K562 (cell line): ENCODE data around the gene JPH3. TPM values are rescaled to one million over a fixed set of nuclear protein-coding genes. Genes with fewer than 3 reads are reported as not detected.

Experiments
- DACH1 ChIP-seq: fragments of 450-650 bp; IDR thresholded peaks from 2 replicates; pipeline ENCODE4 v1.6.1; 2018; ENCODE audit not compliant: partially characterized antibody
- ETV1 ChIP-seq: fragments of 450-650 bp; conservative IDR thresholded peaks from 2 replicates; pipeline ENCODE4 v1.6.1; 2016; ENCODE audit warnings: missing genetic modification characterization, control low read depth, low read depth, missing compliant biosample characterization
- FOXM1 ChIP-seq, 2 experiments: fragments of 450-650 bp in 1 of 2; sonication (generic) in 1 of 2; formaldehyde crosslinking in 1 of 2; IDR thresholded peaks; 2 replicates each; pipeline versions ENCODE4 v1.6.1 to v1.9.0; 2017 to 2022; ENCODE audit warnings: low read depth in 2 of 2, mild to moderate bottlenecking in 2 of 2, missing genetic modification reagents in 1 of 2, moderate library complexity in 1 of 2
- MAFK ChIP-seq: IDR thresholded peaks from 2 replicates; pipeline ENCODE4 v1.6.1; 2011; ENCODE audit warnings: low read length, improper control_type of control experiment
- PKNOX1 ChIP-seq: fragments of 450-650 bp; IDR thresholded peaks from 2 replicates; pipeline ENCODE4 v1.6.1; 2016
- RBM25 ChIP-seq: fragments of 200-400 bp; formaldehyde crosslinking; IDR thresholded peaks from 2 replicates; pipeline ENCODE4 v1.6.1; 2018; ENCODE audit warnings: low read length, low read depth, moderate library complexity; ENCODE audit not compliant: severe bottlenecking
- SMAD3 ChIP-seq: fragments of 450-650 bp; formaldehyde crosslinking; conservative IDR thresholded peaks from 2 replicates; pipeline ENCODE4 v1.4.0; 2020; ENCODE audit warnings: mild to moderate bottlenecking
- TCF7 ChIP-seq: sonication (generic); IDR thresholded peaks from 2 replicates; pipeline ENCODE4 v1.6.1; 2016; ENCODE audit warnings: antibody characterized with exemption, borderline replicate concordance
- ZNF212 ChIP-seq: fragments of 450-650 bp; formaldehyde crosslinking; IDR thresholded peaks from 2 replicates; pipeline ENCODE4 v1.4.0; 2020; ENCODE audit warnings: mild to moderate bottlenecking
- polyA plus RNA-seq, 8 experiments: library from polyadenylated mRNA; depleted of rRNA in 4 of 8; stranded (reverse) in 5 of 8; unstranded in 3 of 8; fragments of >200 nt; fragmentation: Nextera tagmentation in 2 of 8; fragmentation: Illumina TruSeq in 1 of 8; extraction: Ambion mirVana in 2 of 8; extraction: Trizol in 1 of 8; gene quantifications; 2 replicates each; pipeline versions ENCODE4 v1.2.1 to v1.2.3, GENCODE V29; 2011 to 2014; ENCODE audit warnings: inconsistent platforms in 1 of 8, missing spikeins in 1 of 8
- total RNA-seq, 7 experiments: library from RNA; depleted of rRNA in 6 of 7; stranded (reverse); fragments of >200 nt in 6 of 7; fragmentation: Illumina TruSeq in 2 of 7; extraction: Trizol in 2 of 7; gene quantifications; 2 replicates each; pipeline versions ENCODE4 v1.2.1 to v1.2.3, GENCODE V29; 2011 to 2021; ENCODE audit warnings: low replicate concordance in 1 of 7
- TF ChIP-seq, protein P1 (sequence below): IDR thresholded peaks from 2 replicates; pipeline ENCODE4 v1.6.1; 2011; ENCODE audit warnings: borderline replicate concordance, low read depth, mild to moderate bottlenecking, moderate library complexity, low read length; ENCODE audit not compliant: insufficient read depth, poor library complexity, severe bottlenecking
- TF ChIP-seq, protein P2 (sequence below), 3 experiments: IDR thresholded peaks in 2 of 3; conservative IDR thresholded peaks in 1 of 3; 2 replicates each; pipeline ENCODE4 v1.5.1; 2011 to 2012; ENCODE audit warnings: low read length in 3 of 3, mild to moderate bottlenecking in 3 of 3, control low read depth in 2 of 3, improper control_type of control experiment in 1 of 3, inconsistent platforms in 1 of 3, low read depth in 1 of 3, mixed read lengths in 1 of 3, moderate library complexity in 1 of 3; ENCODE audit not compliant: insufficient read depth in 2 of 3
- TF ChIP-seq, protein P3 (sequence below): sonication (generic); formaldehyde crosslinking; IDR thresholded peaks from 2 replicates; pipeline ENCODE4 v1.8.1; 2023; ENCODE audit warnings: mild to moderate bottlenecking, missing genetic modification reagents

The JPH3 gene
- total and polyA plus RNA-seq, 9 of the 15 experiments (the other 6 are each of a cell fraction or from before 2014, with no cell fraction given): 0.01 TPM; not detected in 8

GRCh38 chr16:87702325-87702811 lies 100.1 kb downstream of the JPH3 start (continued):
- no peak for TF ChIP-seq PKNOX1
- no peak for TF ChIP-seq ZNF212 (CRISPR knock-in tag)
- no peak for TF ChIP-seq FOXM1 (IDR thresholded peaks at IDR 0.05; ENCODE audit: low read depth)
- no peak for TF ChIP-seq FOXM1 (CRISPR knock-in tag; IDR thresholded peaks at IDR 0.05; ENCODE audit: low read depth)
- TF ChIP-seq RBM25: no peak
- no peak for TF ChIP-seq DACH1
- TF ChIP-seq SMAD3 (CRISPR knock-in tag): no peak
- TF ChIP-seq, protein P1, sequence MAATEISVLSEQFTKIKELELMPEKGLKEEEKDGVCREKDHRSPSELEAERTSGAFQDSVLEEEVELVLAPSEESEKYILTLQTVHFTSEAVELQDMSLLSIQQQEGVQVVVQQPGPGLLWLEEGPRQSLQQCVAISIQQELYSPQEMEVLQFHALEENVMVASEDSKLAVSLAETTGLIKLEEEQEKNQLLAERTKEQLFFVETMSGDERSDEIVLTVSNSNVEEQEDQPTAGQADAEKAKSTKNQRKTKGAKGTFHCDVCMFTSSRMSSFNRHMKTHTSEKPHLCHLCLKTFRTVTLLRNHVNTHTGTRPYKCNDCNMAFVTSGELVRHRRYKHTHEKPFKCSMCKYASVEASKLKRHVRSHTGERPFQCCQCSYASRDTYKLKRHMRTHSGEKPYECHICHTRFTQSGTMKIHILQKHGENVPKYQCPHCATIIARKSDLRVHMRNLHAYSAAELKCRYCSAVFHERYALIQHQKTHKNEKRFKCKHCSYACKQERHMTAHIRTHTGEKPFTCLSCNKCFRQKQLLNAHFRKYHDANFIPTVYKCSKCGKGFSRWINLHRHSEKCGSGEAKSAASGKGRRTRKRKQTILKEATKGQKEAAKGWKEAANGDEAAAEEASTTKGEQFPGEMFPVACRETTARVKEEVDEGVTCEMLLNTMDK: peak; percentile 49
- TF ChIP-seq MAFK: no peak
- TF ChIP-seq, protein P2, sequence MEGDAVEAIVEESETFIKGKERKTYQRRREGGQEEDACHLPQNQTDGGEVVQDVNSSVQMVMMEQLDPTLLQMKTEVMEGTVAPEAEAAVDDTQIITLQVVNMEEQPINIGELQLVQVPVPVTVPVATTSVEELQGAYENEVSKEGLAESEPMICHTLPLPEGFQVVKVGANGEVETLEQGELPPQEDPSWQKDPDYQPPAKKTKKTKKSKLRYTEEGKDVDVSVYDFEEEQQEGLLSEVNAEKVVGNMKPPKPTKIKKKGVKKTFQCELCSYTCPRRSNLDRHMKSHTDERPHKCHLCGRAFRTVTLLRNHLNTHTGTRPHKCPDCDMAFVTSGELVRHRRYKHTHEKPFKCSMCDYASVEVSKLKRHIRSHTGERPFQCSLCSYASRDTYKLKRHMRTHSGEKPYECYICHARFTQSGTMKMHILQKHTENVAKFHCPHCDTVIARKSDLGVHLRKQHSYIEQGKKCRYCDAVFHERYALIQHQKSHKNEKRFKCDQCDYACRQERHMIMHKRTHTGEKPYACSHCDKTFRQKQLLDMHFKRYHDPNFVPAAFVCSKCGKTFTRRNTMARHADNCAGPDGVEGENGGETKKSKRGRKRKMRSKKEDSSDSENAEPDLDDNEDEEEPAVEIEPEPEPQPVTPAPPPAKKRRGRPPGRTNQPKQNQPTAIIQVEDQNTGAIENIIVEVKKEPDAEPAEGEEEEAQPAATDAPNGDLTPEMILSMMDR (IDR thresholded peaks at IDR 0.05 in 2 of 3, conservative IDR thresholded peaks at IDR 0.05 in 1 of 3; ENCODE audit: insufficient read depth in 2 of 3, low read depth in 1 of 3, low read length in 3 of 3): peak; percentile 47 to 65 (median 58)
- TF ChIP-seq ETV1 (tag): no peak
- TF ChIP-seq, protein P3, sequence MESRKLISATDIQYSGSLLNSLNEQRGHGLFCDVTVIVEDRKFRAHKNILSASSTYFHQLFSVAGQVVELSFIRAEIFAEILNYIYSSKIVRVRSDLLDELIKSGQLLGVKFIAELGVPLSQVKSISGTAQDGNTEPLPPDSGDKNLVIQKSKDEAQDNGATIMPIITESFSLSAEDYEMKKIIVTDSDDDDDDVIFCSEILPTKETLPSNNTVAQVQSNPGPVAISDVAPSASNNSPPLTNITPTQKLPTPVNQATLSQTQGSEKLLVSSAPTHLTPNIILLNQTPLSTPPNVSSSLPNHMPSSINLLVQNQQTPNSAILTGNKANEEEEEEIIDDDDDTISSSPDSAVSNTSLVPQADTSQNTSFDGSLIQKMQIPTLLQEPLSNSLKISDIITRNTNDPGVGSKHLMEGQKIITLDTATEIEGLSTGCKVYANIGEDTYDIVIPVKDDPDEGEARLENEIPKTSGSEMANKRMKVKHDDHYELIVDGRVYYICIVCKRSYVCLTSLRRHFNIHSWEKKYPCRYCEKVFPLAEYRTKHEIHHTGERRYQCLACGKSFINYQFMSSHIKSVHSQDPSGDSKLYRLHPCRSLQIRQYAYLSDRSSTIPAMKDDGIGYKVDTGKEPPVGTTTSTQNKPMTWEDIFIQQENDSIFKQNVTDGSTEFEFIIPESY (CRISPR knock-in tag): 0 out of 2 replicates have a peak, but pooled peaks have one; percentile 14
- no peak for TF ChIP-seq TCF7
